IPS-15b (cell line): Measurements from ENCODE around the gene KRT23.

Experiments
- H3K27me3 ChIP-seq: one replicate; pipeline ENCODE4 v1.6.1; 2013; ENCODE audit warnings: low read length; ENCODE audit not compliant: control insufficient read depth, insufficient read depth
- H3K36me3 ChIP-seq: one replicate; pipeline ENCODE4 v1.6.1; 2013; ENCODE audit warnings: low read length; ENCODE audit not compliant: control insufficient read depth, insufficient read depth
- H3K4me1 ChIP-seq: one replicate; pipeline ENCODE4 v1.6.1; 2013; ENCODE audit warnings: mild to moderate bottlenecking, low read length; ENCODE audit not compliant: control insufficient read depth, insufficient read depth
- H3K4me3 ChIP-seq: one replicate; pipeline ENCODE4 v1.5.1; 2013; ENCODE audit warnings: low read depth, low read length
- H3K9ac ChIP-seq: one replicate; pipeline ENCODE4 v1.6.1; 2013; ENCODE audit warnings: low read depth, mild to moderate bottlenecking, low read length
- H3K9me3 ChIP-seq: one replicate; pipeline ENCODE4 v1.6.1; 2013; ENCODE audit warnings: mild to moderate bottlenecking, low read length; ENCODE audit not compliant: control insufficient read depth, insufficient read depth

KRT23 gene

GRCh38 chr17:40947929-40948328 lies 10.5 kb upstream of the KRT23 start:
- Histone ChIP-seq H3K4me1 (peaks cover 3% of the 10 kb centered on the region), H3K4me3 (no peak overlapping the region), H3K9me3 (no peaks in the 10 kb centered on the region)

GRCh38 chr17:40945414-40945813 lies 8.0 kb upstream of the KRT23 start:
- Histone ChIP-seq H3K9ac (no peak overlapping the region), H3K36me3 (no peaks in the 10 kb centered on the region), H3K4me3 (no peak overlapping the region), H3K27me3 (no peaks in the 10 kb centered on the region), H3K9me3 (no peaks in the 10 kb centered on the region), H3K4me1 (peaks cover 3% of the 10 kb centered on the region)

More at GRCh38 chr17:40947929-40948328, 10.5 kb upstream of the KRT23 start:
- Histone ChIP-seq H3K27me3 (no peaks in the 10 kb centered on the region), H3K36me3 (no peaks in the 10 kb centered on the region), H3K9ac (no peak overlapping the region)

GRCh38 chr17:40944531-40944930 lies 7.1 kb upstream of the KRT23 start:
- Histone ChIP-seq H3K27me3 (no peaks in the 10 kb centered on the region), H3K9me3 (no peaks in the 10 kb centered on the region), H3K9ac (no peak overlapping the region), H3K4me1 (peaks cover 3% of the 10 kb centered on the region), H3K4me3 (no peak overlapping the region), H3K36me3 (no peaks in the 10 kb centered on the region)

- Histone ChIP-seq H3K4me1 (no peaks in the 10 kb centered on the region), H3K27me3 (no peaks in the 10 kb centered on the region), H3K36me3 (no peaks in the 10 kb centered on the region), H3K9me3 (no peaks in the 10 kb centered on the region), H3K9ac (no peak overlapping the region), H3K4me3 (no peak overlapping the region)
Observed at GRCh38 chr17:40942553-40942952, 5.1 kb upstream of the KRT23 start.

- Histone ChIP-seq H3K27me3 (no peaks in the 10 kb centered on the region), H3K4me3 (no peak overlapping the region), H3K4me1 (peaks cover 7% of the 10 kb centered on the region), H3K9ac (no peak overlapping the region), H3K36me3 (no peaks in the 10 kb centered on the region), H3K9me3 (no peaks in the 10 kb centered on the region)
Observed at GRCh38 chr17:40940266-40940665, 2.8 kb upstream of the KRT23 start.

- Histone ChIP-seq H3K27me3 (no peaks in the 10 kb centered on the region), H3K4me1 (peaks cover 7% of the 10 kb centered on the region), H3K4me3 (no peak overlapping the region), H3K36me3 (no peaks in the 10 kb centered on the region), H3K9ac (no peak overlapping the region), H3K9me3 (no peaks in the 10 kb centered on the region)
Observed at GRCh38 chr17:40938981-40939380, 1.5 kb upstream of the KRT23 start.

- no peaks in the 10 kb centered on the region for H3K9me3 ChIP-seq
- no peak overlapping the region for H3K9ac ChIP-seq
- H3K4me3 ChIP-seq: no peak overlapping the region
Observed at GRCh38 chr17:40936976-40937375, 470 bp downstream of the KRT23 start.

GRCh38 chr17:40936437-40936971 lies 942 bp downstream of the KRT23 start:
- Histone ChIP-seq H3K27me3 (no peaks in the 10 kb centered on the region), H3K9ac (no peak overlapping the region), H3K4me1 (peaks cover 7% of the 10 kb centered on the region), H3K9me3 (no peaks in the 10 kb centered on the region), H3K4me3 (no peak overlapping the region), H3K36me3 (no peaks in the 10 kb centered on the region)

More at GRCh38 chr17:40936976-40937375, 470 bp downstream of the KRT23 start:
- H3K36me3 ChIP-seq: no peaks in the 10 kb centered on the region
- peaks cover 7% of the 10 kb centered on the region for H3K4me1 ChIP-seq
- H3K27me3 ChIP-seq: no peaks in the 10 kb centered on the region

- H3K9me3 ChIP-seq: no peaks in the 10 kb centered on the region
- H3K4me3 ChIP-seq: no peak overlapping the region
- no peaks in the 10 kb centered on the region for H3K36me3 ChIP-seq
- peaks cover 7% of the 10 kb centered on the region for H3K4me1 ChIP-seq
- no peak overlapping the region for H3K9ac ChIP-seq
- no peaks in the 10 kb centered on the region for H3K27me3 ChIP-seq
Observed at GRCh38 chr17:40935624-40936023, 1.8 kb downstream of the KRT23 start.

GRCh38 chr17:40932608-40933007 lies 4.8 kb downstream of the KRT23 start:
- no peaks in the 10 kb centered on the region for H3K36me3 ChIP-seq
- no peaks in the 10 kb centered on the region for H3K9me3 ChIP-seq
- H3K4me3 ChIP-seq: no peak overlapping the region
- H3K27me3 ChIP-seq: no peaks in the 10 kb centered on the region
- H3K9ac ChIP-seq: no peak overlapping the region
- peaks cover 7% of the 10 kb centered on the region for H3K4me1 ChIP-seq

- no peaks in the 10 kb centered on the region for H3K36me3 ChIP-seq
- no peaks in the 10 kb centered on the region for H3K27me3 ChIP-seq
- no peaks in the 10 kb centered on the region for H3K4me1 ChIP-seq
- no peak overlapping the region for H3K4me3 ChIP-seq
- no peaks in the 10 kb centered on the region for H3K9me3 ChIP-seq
- no peak overlapping the region for H3K9ac ChIP-seq
Observed at GRCh38 chr17:40931311-40931710, 6.1 kb downstream of the KRT23 start.

- H3K9ac ChIP-seq: no peak overlapping the region
- H3K9me3 ChIP-seq: no peaks in the 10 kb centered on the region
- H3K4me3 ChIP-seq: no peak overlapping the region
- no peaks in the 10 kb centered on the region for H3K36me3 ChIP-seq
- no peaks in the 10 kb centered on the region for H3K4me1 ChIP-seq
- H3K27me3 ChIP-seq: no peaks in the 10 kb centered on the region
Observed at GRCh38 chr17:40926341-40926740, 11.1 kb downstream of the KRT23 start.
